ENCODE results near the gene LCN15. TPM values are rescaled to one million over a fixed set of nuclear protein-coding genes. Genes with fewer than 3 reads are reported as not detected.
A peak's percentile ranks its signal among the peaks of the same experiment; 100 is the strongest.

LCN15 gene
- total RNA-seq, 1 experiment from 2014 or later = not detected

DNA sequence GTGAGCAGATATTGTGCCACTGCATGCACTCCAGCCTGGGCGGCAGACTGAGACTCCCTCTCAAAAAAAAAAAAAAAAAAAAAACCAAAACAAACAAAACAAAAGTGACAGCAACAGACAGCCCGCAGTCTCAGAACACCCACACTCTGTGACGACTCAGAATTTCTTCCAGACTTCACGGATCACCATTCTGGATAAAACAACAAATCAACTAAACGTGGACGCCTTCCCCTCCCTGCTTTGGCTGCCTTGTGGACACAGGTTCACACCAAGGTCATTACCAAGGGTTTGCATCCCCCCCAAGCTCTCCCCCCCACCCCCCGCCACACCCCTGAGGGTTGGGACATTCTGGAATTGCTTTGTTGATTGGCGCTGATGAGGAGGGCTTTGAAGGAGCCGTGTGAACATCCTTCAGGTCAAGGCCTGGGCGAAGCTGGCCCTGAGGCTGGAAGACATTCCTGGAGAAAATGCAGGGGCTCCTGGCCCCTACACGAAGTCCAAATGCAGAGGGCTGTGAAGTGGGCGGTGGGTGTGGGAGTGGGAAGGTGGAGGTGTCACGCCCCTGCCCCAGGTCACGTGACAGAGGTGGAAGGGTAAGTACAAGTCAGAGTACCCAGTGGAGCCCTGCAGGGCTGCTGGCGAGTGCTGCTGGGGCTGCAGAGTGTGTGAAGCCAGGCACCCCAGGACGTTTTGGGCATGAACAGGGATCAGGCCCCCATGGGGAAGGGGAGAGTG, 31.7 kb downstream of the LCN15 start:
- DNase-seq (ENCODE audit: low read depth) = peak; percentile 35
- in situ Hi-C loops (cut with HindIII; ENCODE audit: low pct_unique_long_range_greater_than_20kb, low sequenced_read_pairs) = no loop called here

GRCh38 chr9:136729926-136730325, 34.4 kb downstream of the LCN15 start:
- in situ Hi-C loops (cut with HindIII; ENCODE audit: low pct_unique_long_range_greater_than_20kb, low sequenced_read_pairs) = no loop called here
- no peak for DNase-seq (ENCODE audit: low read depth)

GRCh38 chr9:136729144-136729543, 35.2 kb downstream of the LCN15 start:
- in situ Hi-C loops (cut with HindIII; ENCODE audit: low pct_unique_long_range_greater_than_20kb, low sequenced_read_pairs) = no loop called here
- no peak for DNase-seq (ENCODE audit: low read depth)

DNA sequence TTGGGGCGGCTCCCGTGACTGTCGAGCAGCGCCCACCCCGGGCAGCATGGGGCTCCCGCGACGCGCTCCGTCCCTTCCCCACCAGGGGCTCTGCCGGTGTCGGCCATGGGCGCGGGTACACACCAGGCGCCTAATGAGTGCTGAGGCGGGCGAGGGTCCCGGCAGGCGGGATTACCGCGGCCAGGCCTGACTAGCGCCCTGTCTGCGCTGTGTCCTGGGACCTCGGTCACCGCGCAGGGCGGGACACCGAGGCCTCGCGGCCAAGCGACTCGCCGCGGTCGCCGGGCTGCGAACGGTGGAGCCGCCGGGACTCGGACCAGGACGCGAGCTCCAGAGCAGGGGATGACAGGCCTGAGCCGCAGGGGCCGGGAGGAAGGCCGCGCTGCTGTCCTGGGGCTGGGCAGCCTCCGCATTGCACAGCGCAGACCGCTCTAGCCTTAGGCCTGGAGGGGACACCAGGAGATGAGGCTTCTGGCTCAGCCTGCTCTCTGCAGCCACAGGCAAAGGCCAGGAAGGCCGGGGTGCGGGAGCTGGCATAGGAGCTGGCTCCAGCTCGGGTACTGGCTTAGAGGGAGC, 35.7 kb downstream of the LCN15 start:
- in situ Hi-C loops (cut with HindIII; ENCODE audit: low pct_unique_long_range_greater_than_20kb, low sequenced_read_pairs) = no loop called here
- DNase-seq (ENCODE audit: low read depth) = peak; percentile 37

DNA sequence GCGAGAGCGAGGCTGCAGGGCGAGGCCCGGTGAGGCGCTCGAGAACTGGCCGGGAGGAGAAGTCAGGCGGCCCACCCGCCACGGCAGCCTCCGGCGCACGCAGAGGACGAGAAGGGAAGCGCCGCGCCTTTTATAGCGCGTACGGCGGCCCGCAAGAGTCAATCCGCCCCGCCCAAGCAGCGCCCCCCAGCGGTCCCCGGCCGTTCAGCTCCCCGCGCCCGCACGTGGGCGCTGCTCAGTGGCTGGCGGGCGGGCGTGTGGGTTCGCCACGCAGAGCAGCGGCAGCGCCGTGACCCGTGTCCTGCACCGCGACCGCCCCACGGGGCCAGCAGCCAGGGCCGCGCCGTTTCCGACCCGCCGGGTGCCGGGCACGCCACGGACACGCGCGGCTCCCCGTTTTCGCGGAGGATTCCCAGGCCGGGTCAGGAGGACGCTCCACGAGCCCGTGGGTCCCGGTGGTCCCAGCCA, 36.2 kb downstream of the LCN15 start:
- in situ Hi-C loops (cut with HindIII; ENCODE audit: low pct_unique_long_range_greater_than_20kb, low sequenced_read_pairs) = no loop called here
- peak; percentile 75 for DNase-seq (ENCODE audit: low read depth)

GRCh38 chr9:136726631-136727191, 37.6 kb downstream of the LCN15 start:
- peak; percentile 52 for DNase-seq (ENCODE audit: low read depth)
- in situ Hi-C loops (cut with HindIII; ENCODE audit: low pct_unique_long_range_greater_than_20kb, low sequenced_read_pairs) = no loop called here

DNA sequence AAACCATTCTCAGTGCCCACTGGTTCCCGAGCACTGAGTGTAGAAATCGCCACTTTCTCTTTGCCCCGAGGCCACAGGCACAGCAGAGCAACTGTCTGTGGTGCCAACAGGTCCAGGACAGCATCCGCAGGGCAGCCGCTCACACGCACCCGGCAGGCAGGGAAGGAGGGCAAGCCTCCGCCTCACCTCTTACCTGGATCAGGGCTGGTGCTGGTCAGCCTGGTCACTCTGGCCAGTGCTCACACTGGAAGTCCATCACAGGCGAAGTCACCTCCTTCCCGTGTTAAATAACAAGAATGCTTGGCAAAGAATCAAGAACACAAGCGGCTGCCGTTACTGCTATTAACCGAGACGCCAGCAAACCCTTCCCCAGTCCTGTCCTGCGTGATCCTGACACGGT, 38.2 kb downstream of the LCN15 start:
- in situ Hi-C loops (cut with HindIII; ENCODE audit: low pct_unique_long_range_greater_than_20kb, low sequenced_read_pairs) = no loop called here
- DNase-seq (ENCODE audit: low read depth) = no peak

- no peak for DNase-seq (ENCODE audit: low read depth)
- in situ Hi-C loops (cut with HindIII; ENCODE audit: low pct_unique_long_range_greater_than_20kb, low sequenced_read_pairs) = no loop called here
Observed at GRCh38 chr9:136725612-136726011, 38.7 kb downstream of the LCN15 start.

- in situ Hi-C loops (cut with HindIII; ENCODE audit: low pct_unique_long_range_greater_than_20kb, low sequenced_read_pairs) = no loop called here
- no peak for DNase-seq (ENCODE audit: low read depth)
Observed at GRCh38 chr9:136724772-136725171, 39.5 kb downstream of the LCN15 start.

GRCh38 chr9:136723989-136724388, 40.3 kb downstream of the LCN15 start:
- DNase-seq (ENCODE audit: low read depth) = no peak
- in situ Hi-C loops (cut with HindIII; ENCODE audit: low pct_unique_long_range_greater_than_20kb, low sequenced_read_pairs) = no loop called here

GRCh38 chr9:136723362-136723976, 40.8 kb downstream of the LCN15 start:
- in situ Hi-C loops (cut with HindIII; ENCODE audit: low pct_unique_long_range_greater_than_20kb, low sequenced_read_pairs) = no loop called here
- no peak for DNase-seq (ENCODE audit: low read depth)

- no peak for DNase-seq (ENCODE audit: low read depth)
- in situ Hi-C loops (cut with HindIII; ENCODE audit: low pct_unique_long_range_greater_than_20kb, low sequenced_read_pairs) = no loop called here
Observed at GRCh38 chr9:136722969-136723356, 41.4 kb downstream of the LCN15 start.

DNA sequence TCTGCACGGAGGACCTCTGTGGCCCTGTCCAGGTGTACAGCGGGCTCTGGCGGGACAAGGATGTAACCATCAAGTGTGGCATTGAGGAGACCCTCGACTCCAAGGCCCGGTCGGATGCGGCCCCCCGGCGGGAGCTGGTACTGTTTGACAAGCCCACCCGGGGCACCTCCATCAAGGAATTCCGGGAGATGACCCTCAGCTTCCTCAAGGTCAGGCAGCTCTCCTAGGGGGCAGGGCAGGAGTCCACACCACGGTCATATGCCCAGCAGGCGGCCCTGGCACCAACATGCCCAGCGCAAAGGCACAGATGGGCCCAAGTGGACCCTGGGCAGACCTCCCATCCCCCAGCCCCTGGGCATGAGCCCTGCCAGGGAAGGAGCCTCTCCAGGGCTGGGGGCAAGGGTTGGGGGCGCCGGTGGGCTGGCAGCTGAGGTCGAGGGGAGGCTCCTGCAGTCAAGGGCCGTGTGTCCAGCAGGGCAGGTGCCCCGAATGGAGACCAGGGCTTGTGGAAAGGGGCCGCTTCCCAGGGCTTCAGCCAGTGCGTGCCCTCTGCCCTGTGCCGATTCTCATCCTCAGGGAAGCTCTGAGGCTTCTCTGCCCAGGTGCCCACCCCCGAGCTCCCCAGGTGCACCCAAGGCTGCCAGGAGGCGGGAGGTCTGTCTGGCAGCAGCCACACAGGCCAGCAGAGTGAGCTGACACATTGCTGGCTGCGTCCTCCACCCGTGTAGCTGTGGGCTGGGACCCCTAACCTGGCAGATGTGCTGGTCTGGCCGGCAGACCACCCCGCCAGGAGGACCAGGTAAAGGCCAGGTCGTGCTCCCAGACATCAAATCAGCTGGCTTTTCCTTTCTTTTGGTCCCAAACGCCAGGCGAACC, 42.0 kb downstream of the LCN15 start:
- no peak for DNase-seq (ENCODE audit: low read depth)
- in situ Hi-C loops (cut with HindIII; ENCODE audit: low pct_unique_long_range_greater_than_20kb, low sequenced_read_pairs) = no loop called here

DNA sequence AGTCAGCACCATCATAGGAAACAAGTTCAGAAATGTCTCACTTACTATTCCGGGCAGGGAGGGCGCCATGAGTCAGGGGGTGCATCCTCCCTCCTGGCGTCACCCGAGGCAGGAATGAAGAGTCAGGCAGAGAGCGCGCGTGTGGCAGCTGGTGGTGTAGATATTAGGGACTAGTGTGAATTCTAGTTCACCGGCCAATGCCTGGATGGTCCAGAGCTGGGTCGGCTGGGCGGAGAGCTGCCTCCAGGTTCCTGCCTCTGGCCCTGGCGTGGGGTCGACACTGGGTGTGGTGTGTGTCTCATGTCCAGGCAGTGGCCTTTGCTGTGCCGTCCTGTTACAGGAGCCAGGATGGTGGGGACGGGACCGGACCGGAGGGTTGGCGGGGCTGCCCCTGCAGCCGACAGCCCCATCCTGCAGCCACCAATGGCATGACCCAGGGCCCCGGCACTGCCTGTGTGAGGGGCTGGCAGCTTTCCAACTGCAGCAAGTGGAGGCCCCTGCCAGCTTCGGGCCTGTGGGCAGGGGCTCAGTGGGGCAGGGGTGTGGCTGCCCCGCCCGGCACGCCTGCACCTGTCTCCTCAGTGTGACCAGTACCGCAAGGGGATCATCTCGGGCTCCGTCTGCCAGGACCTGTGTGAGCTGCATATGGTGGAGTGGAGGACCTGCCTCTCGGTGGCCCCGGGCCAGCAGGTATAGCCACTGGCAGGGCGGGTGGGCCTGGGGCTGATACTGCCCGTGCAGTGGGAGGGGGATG, 42.8 kb downstream of the LCN15 start:
- DNase-seq (ENCODE audit: low read depth) = no peak
- in situ Hi-C loops (cut with HindIII; ENCODE audit: low pct_unique_long_range_greater_than_20kb, low sequenced_read_pairs) = no loop called here

DNA sequence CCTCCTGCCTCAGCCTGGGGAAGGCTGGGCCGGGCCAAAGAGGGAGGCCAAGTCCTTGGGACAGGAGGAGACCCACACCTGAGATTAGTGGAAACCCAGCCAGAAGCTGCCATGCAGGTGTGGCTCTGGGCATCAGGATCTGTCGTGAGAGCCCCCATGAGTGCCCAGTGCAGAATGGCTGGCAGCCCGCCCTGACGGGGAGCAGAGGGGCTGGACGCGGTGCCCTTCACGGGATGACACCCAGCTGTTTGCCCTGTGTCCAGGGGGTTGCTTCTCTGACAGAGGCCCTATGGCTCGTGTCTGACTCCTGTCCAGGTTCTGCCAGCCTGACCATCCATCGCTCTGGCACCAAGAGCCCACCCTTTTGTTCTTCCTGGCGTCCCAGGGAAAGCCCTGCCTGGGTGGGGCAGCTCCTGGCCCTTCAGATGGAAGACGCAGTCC, 43.4 kb downstream of the LCN15 start:
- in situ Hi-C loops (cut with HindIII; ENCODE audit: low pct_unique_long_range_greater_than_20kb, low sequenced_read_pairs) = no loop called here

GRCh38 chr9:136720251-136720897, 43.9 kb downstream of the LCN15 start:
- no peak for DNase-seq (ENCODE audit: low read depth)
- in situ Hi-C loops (cut with HindIII; ENCODE audit: low pct_unique_long_range_greater_than_20kb, low sequenced_read_pairs) = no loop called here

More for the DNA sequence above, 43.4 kb downstream of the LCN15 start:
- no peak for DNase-seq (ENCODE audit: low read depth)

DNA sequence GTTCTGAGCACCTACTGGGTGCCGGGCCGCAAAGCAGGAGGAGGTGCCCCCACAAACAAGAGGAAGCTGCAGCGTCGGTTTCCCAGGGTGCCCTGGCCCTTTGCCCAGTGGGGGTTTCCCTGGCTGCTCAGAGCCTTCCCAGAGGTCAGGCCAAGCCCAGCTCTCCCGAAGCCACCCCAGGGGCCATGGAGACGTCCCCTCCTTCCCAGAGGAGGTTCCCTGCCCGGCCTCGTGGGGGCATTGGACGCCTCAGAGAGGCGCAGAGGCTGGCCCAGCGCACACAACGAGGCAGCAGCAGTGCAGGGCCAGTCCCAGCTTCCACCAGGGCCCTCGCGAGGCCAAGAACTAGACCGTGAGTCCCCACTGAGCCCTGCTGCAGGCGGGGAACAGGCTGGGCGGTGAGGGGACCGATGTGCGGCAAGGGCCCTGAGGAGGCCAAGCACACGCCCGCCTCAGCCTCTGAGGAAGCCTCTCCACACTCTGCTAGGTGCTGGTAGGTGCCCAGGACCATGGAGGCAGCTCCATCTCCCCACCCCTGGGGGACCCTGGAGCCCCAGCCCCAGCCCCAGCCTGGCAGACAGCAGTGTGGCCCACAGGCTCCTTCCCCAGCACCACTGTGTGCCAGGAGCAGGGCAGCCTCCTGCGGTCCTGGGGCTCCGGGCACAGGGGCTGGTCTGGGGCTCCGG, 45.0 kb downstream of the LCN15 start:
- DNase-seq (ENCODE audit: low read depth) = no peak
- in situ Hi-C loops (cut with HindIII; ENCODE audit: low pct_unique_long_range_greater_than_20kb, low sequenced_read_pairs) = no loop called here

Measured in Caki2 (cell line).